Transverse colon (tissue), 4 donors: ENCODE results near the gene UBE2O.

ENCODE experiments used
- EP300 ChIP-seq: sonication (generic); formaldehyde crosslinking; IDR thresholded peaks from one replicate; pipeline ENCODE4 v1.6.1; 2017; ENCODE audit warnings: antibody characterized with exemption, low read depth
- POLR2AphosphoS5 ChIP-seq, 3 donors: sonication (generic); formaldehyde crosslinking; IDR thresholded peaks; one replicate each; pipeline ENCODE4 v1.6.1; 2016; ENCODE audit warnings: antibody characterized with exemption in 3 of 3
- TF ChIP-seq, protein P1 (sequence below), 5 experiments: fragments of 200-600 bp in 3 of 5; fragments of 450-650 bp in 2 of 5; sonication (generic) in 3 of 5; IDR thresholded peaks; 1 replicate in 2 of 5; 2 replicates in 3 of 5; pipeline ENCODE4 v1.5.1; 2016 to 2017; ENCODE audit warnings: antibody characterized with exemption in 5 of 5, inconsistent platforms in 3 of 5, mild to moderate bottlenecking in 2 of 5, moderate library complexity in 1 of 5

- TF ChIP-seq, protein P1, sequence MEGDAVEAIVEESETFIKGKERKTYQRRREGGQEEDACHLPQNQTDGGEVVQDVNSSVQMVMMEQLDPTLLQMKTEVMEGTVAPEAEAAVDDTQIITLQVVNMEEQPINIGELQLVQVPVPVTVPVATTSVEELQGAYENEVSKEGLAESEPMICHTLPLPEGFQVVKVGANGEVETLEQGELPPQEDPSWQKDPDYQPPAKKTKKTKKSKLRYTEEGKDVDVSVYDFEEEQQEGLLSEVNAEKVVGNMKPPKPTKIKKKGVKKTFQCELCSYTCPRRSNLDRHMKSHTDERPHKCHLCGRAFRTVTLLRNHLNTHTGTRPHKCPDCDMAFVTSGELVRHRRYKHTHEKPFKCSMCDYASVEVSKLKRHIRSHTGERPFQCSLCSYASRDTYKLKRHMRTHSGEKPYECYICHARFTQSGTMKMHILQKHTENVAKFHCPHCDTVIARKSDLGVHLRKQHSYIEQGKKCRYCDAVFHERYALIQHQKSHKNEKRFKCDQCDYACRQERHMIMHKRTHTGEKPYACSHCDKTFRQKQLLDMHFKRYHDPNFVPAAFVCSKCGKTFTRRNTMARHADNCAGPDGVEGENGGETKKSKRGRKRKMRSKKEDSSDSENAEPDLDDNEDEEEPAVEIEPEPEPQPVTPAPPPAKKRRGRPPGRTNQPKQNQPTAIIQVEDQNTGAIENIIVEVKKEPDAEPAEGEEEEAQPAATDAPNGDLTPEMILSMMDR (IDR thresholded peaks at IDR 0.05), result no peak
- TF ChIP-seq EP300 (no peak), POLR2AphosphoS5 (IDR thresholded peaks at IDR 0.05) (no peak)
These were observed 20.9 kb downstream of the UBE2O start for GRCh38 chr17:76432004-76432403.
